ENCODE results near the gene ZNF22. TPM values are rescaled to one million over a fixed set of nuclear protein-coding genes. Genes with fewer than 3 reads are reported as not detected.

ZNF22 gene
- total RNA-seq, 1 donor from 2014 or later, result 16.5 TPM

GRCh38 chr10:44991571-44991970, 9.2 kb upstream of the ZNF22 start:
- peak; percentile 10 for DNase-seq (ENCODE audit: low spot score)

GRCh38 chr10:44992070-44992731, 8.5 kb upstream of the ZNF22 start:
- DNase-seq (ENCODE audit: low spot score), result peak; percentile 9

GRCh38 chr10:44992732-44993225, 7.9 kb upstream of the ZNF22 start:
- DNase-seq (ENCODE audit: low spot score), result no peak

- no peak for DNase-seq (ENCODE audit: low spot score)
Observed at GRCh38 chr10:44993226-44993921, 7.3 kb upstream of the ZNF22 start.

- no peak for DNase-seq (ENCODE audit: low spot score)
Observed at GRCh38 chr10:44993922-44994751, 6.6 kb upstream of the ZNF22 start.

GRCh38 chr10:44994752-44995530, 5.8 kb upstream of the ZNF22 start:
- DNase-seq (ENCODE audit: low spot score), result no peak

GRCh38 chr10:44995581-44995913, 5.2 kb upstream of the ZNF22 start:
- no peak for DNase-seq (ENCODE audit: low spot score)

- DNase-seq (ENCODE audit: low spot score), result peak; percentile 83
Observed at GRCh38 chr10:44995914-44996669, 4.6 kb upstream of the ZNF22 start.

- no peak for DNase-seq (ENCODE audit: low spot score)
Observed at GRCh38 chr10:44997105-44997748, 3.5 kb upstream of the ZNF22 start.

GRCh38 chr10:44998146-44998631, 2.5 kb upstream of the ZNF22 start:
- no peak for DNase-seq (ENCODE audit: low spot score)

- DNase-seq (ENCODE audit: low spot score), result peak; percentile 84
Observed at GRCh38 chr10:45000138-45000751, 478 bp upstream of the ZNF22 start.

- peak; percentile 74 for DNase-seq (ENCODE audit: low spot score)
Observed at GRCh38 chr10:45001381-45002148, 842 bp downstream of the ZNF22 start.

- DNase-seq (ENCODE audit: low spot score), result no peak
Observed at GRCh38 chr10:45003432-45004000, 2.8 kb downstream of the ZNF22 start.

- DNase-seq (ENCODE audit: low spot score), result no peak
Observed at GRCh38 chr10:45004661-45005060, 3.9 kb downstream of the ZNF22 start.

- no peak for DNase-seq (ENCODE audit: low spot score)
Observed at GRCh38 chr10:45005284-45005683, 4.6 kb downstream of the ZNF22 start.

GRCh38 chr10:45006276-45007030, 5.7 kb downstream of the ZNF22 start:
- no peak for DNase-seq (ENCODE audit: low spot score)

GRCh38 chr10:45008524-45009161, 7.9 kb downstream of the ZNF22 start:
- DNase-seq (ENCODE audit: low spot score), result peak; percentile 55
